OCI-LY1 (cell line): ENCODE results near the gene C1GALT1C1L.

ENCODE experiments used
- EZH2 ChIP-seq: fragments of 200-600 bp; sonication (generic), shearing (Covaris generic); IDR thresholded peaks from 2 replicates; pipeline ENCODE4 v1.8.0; 2017; ENCODE audit warnings: borderline replicate concordance, mixed run types, mild to moderate bottlenecking, antibody characterized with exemption, low read length, moderate library complexity, mixed read lengths
- TF ChIP-seq, protein P1 (sequence below): fragments of 200-600 bp; sonication (generic), shearing (Covaris generic); IDR thresholded peaks from 2 replicates; pipeline ENCODE4 v1.5.1; 2017; ENCODE audit warnings: mild to moderate bottlenecking, antibody characterized with exemption, low read length, moderate library complexity, mixed read lengths

DNA sequence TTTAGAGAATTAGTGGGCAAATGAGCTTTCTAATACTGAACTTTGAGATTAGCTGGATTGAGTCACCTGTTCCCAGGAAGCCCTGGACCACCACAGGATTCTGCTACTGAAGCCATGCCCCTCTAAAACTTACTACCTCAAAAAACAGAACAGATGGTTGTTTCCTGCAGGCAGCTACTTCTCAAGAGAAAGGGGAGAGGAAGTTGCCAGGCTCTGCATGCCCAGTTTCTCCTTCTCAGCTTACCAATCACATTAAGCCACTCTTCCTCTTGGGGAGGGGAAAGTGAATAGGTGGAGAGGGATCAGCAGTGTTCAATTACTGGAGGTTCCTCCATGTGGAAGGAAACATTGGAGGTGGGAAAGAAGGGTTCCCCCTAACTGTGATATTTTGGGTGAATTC is 24.9 kb upstream of the C1GALT1C1L start:
- TF ChIP-seq, protein P1, sequence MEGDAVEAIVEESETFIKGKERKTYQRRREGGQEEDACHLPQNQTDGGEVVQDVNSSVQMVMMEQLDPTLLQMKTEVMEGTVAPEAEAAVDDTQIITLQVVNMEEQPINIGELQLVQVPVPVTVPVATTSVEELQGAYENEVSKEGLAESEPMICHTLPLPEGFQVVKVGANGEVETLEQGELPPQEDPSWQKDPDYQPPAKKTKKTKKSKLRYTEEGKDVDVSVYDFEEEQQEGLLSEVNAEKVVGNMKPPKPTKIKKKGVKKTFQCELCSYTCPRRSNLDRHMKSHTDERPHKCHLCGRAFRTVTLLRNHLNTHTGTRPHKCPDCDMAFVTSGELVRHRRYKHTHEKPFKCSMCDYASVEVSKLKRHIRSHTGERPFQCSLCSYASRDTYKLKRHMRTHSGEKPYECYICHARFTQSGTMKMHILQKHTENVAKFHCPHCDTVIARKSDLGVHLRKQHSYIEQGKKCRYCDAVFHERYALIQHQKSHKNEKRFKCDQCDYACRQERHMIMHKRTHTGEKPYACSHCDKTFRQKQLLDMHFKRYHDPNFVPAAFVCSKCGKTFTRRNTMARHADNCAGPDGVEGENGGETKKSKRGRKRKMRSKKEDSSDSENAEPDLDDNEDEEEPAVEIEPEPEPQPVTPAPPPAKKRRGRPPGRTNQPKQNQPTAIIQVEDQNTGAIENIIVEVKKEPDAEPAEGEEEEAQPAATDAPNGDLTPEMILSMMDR, result no peak
- no peak for TF ChIP-seq EZH2
